Neural progenitor cell (in vitro differentiated cells): Measurements from ENCODE around the gene TMEM175. TPM values are rescaled to one million over a fixed set of nuclear protein-coding genes. Genes with fewer than 3 reads are reported as not detected.

ENCODE experiments used
- DNase-seq: peaks from one replicate; pipeline ENCODE4 v3.0.0-alpha.2; 2016; ENCODE audit warnings: low spot score
- H2AFZ ChIP-seq: fragments of 200-600 bp; sonication (generic); replicated peaks from 2 replicates; pipeline ENCODE4 v1.6.1; 2016; ENCODE audit warnings: antibody characterized with exemption
- H3F3A ChIP-seq: fragments of 200-600 bp; sonication (generic); 2 replicates; pipeline ENCODE4 v1.6.1; 2016; ENCODE audit warnings: antibody characterized with exemption, low read depth
- H3K27ac ChIP-seq: fragments of 200-600 bp; sonication (generic); 2 replicates; pipeline ENCODE4 v1.5.1; 2016; ENCODE audit warnings: mild to moderate bottlenecking
- H3K27me3 ChIP-seq: fragments of 200-600 bp; sonication (generic); 2 replicates; pipeline ENCODE4 v1.6.1; 2016; ENCODE audit warnings: mild to moderate bottlenecking, moderate library complexity
- H3K36me3 ChIP-seq: fragments of 200-600 bp; sonication (generic); 2 replicates; pipeline ENCODE4 v1.5.1; 2016
- H3K4me1 ChIP-seq: fragments of 200-600 bp; sonication (generic); 2 replicates; pipeline ENCODE4 v1.6.1; 2016; ENCODE audit warnings: mixed run types
- H3K4me2 ChIP-seq: fragments of 200-600 bp; sonication (generic); 2 replicates; pipeline ENCODE4 v1.6.1; 2016
- H3K4me3 ChIP-seq: fragments of 200-600 bp; sonication (generic); 2 replicates; pipeline ENCODE4 v1.5.1; 2016
- H3K79me2 ChIP-seq: fragments of 200-600 bp; sonication (generic); 2 replicates; pipeline ENCODE4 v1.6.1; 2016; ENCODE audit warnings: low read depth
- H3K9ac ChIP-seq: fragments of 200-600 bp; sonication (generic); 2 replicates; pipeline ENCODE4 v1.6.1; 2016
- H3K9me3 ChIP-seq: fragments of 200-600 bp; sonication (generic); 2 replicates; pipeline ENCODE4 v1.5.1; 2016; ENCODE audit warnings: low read depth
- H4K20me1 ChIP-seq: fragments of 200-600 bp; sonication (generic); 2 replicates; pipeline ENCODE4 v1.6.1; 2016; ENCODE audit warnings: low read depth
- H3K27ac Mint-ChIP-seq: 3 replicates; pipeline ENCODE4 v1.8.0; 2021; ENCODE audit warnings: mixed read lengths
- H3K27me3 Mint-ChIP-seq: 2 replicates; pipeline ENCODE4 v1.8.0; 2022; ENCODE audit warnings: low read depth, mild to moderate bottlenecking, inconsistent platforms, moderate library complexity, mixed read lengths; ENCODE audit not compliant: insufficient read depth
- H3K36me3 Mint-ChIP-seq: 3 replicates; pipeline ENCODE4 v1.8.0; 2021; ENCODE audit warnings: mixed read lengths
- H3K4me1 Mint-ChIP-seq: 3 replicates; pipeline ENCODE4 v1.8.0; 2021; ENCODE audit warnings: mixed read lengths
- H3K4me3 Mint-ChIP-seq: 3 replicates; pipeline ENCODE4 v1.8.0; 2021; ENCODE audit warnings: mild to moderate bottlenecking, moderate library complexity, mixed read lengths
- H3K9me3 Mint-ChIP-seq: 3 replicates; pipeline ENCODE4 v1.8.0; 2020; ENCODE audit warnings: mixed read lengths
- CTCF ChIP-seq: fragments of 200-600 bp; sonication (generic); IDR thresholded peaks from 2 replicates; pipeline ENCODE4 v1.5.1; 2017; ENCODE audit warnings: antibody characterized with exemption, mild to moderate bottlenecking
- EZH2 ChIP-seq: fragments of 200-600 bp; sonication (generic); IDR thresholded peaks from 2 replicates; pipeline ENCODE4 v1.6.1; 2017; ENCODE audit warnings: antibody characterized with exemption, mild to moderate bottlenecking, moderate library complexity
- EZH2phosphoT487 ChIP-seq: fragments of 200-600 bp; sonication (generic); IDR thresholded peaks from 2 replicates; pipeline ENCODE4 v1.6.1; 2017; ENCODE audit warnings: antibody characterized with exemption
- total RNA-seq: library from RNA; depleted of rRNA; stranded (reverse); fragments of >200 nt; gene quantifications from 2 replicates; pipeline ENCODE4 v1.2.3, GENCODE V29; 2015; ENCODE audit warnings: low replicate concordance

The TMEM175 gene
- total RNA-seq, 1 donor from 2014 or later, result 4.4 TPM

GRCh38 chr4:893995-894705, 38.1 kb upstream of the TMEM175 start:
- Mint-ChIP-seq H3K27me3 (peaks cover 3% of the 10 kb centered on the region), H3K9me3 (no peaks in the 10 kb centered on the region), H3K36me3 (peaks cover 8% of the 10 kb centered on the region), H3K27ac (no peak overlapping the region), H3K4me3 (no peak overlapping the region), H3K4me1 (no peaks in the 10 kb centered on the region)
- no peak overlapping the region for H3K9ac ChIP-seq
- no peak overlapping the region for H3K4me2 ChIP-seq
- no peaks in the 10 kb centered on the region for H3F3A ChIP-seq
- H3K4me3 ChIP-seq, result no peak overlapping the region
- no peak overlapping the region for H3K27ac ChIP-seq
- no peaks in the 10 kb centered on the region for H3K9me3 ChIP-seq
- no peak for DNase-seq
- no peaks in the 10 kb centered on the region for H3K4me1 ChIP-seq
- H3K79me2 ChIP-seq, result no peaks in the 10 kb centered on the region
- no peak overlapping the region for H2AFZ ChIP-seq
- no peaks in the 10 kb centered on the region for H4K20me1 ChIP-seq
- no peaks in the 10 kb centered on the region for H3K36me3 ChIP-seq
- no peaks in the 10 kb centered on the region for H3K27me3 ChIP-seq
- TF ChIP-seq CTCF (no peak), EZH2 (no peak), EZH2phosphoT487 (no peak)

GRCh38 chr4:895596-895995, 36.7 kb upstream of the TMEM175 start:
- Histone ChIP-seq H3K4me3 (no peak overlapping the region), H3K27me3 (no peaks in the 10 kb centered on the region), H3K9ac (no peak overlapping the region), H3K36me3 (no peaks in the 10 kb centered on the region), H3K9me3 (no peaks in the 10 kb centered on the region), H4K20me1 (no peaks in the 10 kb centered on the region), H3F3A (no peaks in the 10 kb centered on the region), H3K27ac (no peak overlapping the region), H3K4me2 (no peak overlapping the region), H2AFZ (no peak overlapping the region), H3K79me2 (no peaks in the 10 kb centered on the region), H3K4me1 (no peaks in the 10 kb centered on the region)
- TF ChIP-seq EZH2, result no peak
- TF ChIP-seq EZH2phosphoT487, result no peak
- TF ChIP-seq CTCF, result no peak
- Mint-ChIP-seq H3K4me3 (no peak overlapping the region), H3K27me3 (peaks cover 3% of the 10 kb centered on the region), H3K27ac (no peak overlapping the region), H3K4me1 (no peaks in the 10 kb centered on the region), H3K36me3 (peaks cover 8% of the 10 kb centered on the region), H3K9me3 (no peaks in the 10 kb centered on the region)
- no peak for DNase-seq

- peaks cover 8% of the 10 kb centered on the region for H3K36me3 Mint-ChIP-seq
- peaks cover 3% of the 10 kb centered on the region for H3K27me3 Mint-ChIP-seq
- Histone ChIP-seq H3K27me3 (no peaks in the 10 kb centered on the region), H2AFZ (no peak overlapping the region), H3F3A (no peaks in the 10 kb centered on the region), H3K4me2 (no peak overlapping the region), H3K4me3 (no peak overlapping the region), H3K36me3 (no peaks in the 10 kb centered on the region), H3K27ac (no peak overlapping the region), H4K20me1 (no peaks in the 10 kb centered on the region), H3K9me3 (no peaks in the 10 kb centered on the region), H3K79me2 (no peaks in the 10 kb centered on the region), H3K4me1 (no peaks in the 10 kb centered on the region), H3K9ac (no peak overlapping the region)
- TF ChIP-seq EZH2phosphoT487 (no peak), EZH2 (no peak), CTCF (peak; percentile 27)
- H3K4me3 Mint-ChIP-seq, result no peak overlapping the region
- no peaks in the 10 kb centered on the region for H3K4me1 Mint-ChIP-seq
- no peaks in the 10 kb centered on the region for H3K9me3 Mint-ChIP-seq
- peak; percentile 11 for DNase-seq
- H3K27ac Mint-ChIP-seq, result no peak overlapping the region
These were observed 36.0 kb upstream of the TMEM175 start for GRCh38 chr4:896216-896615.
